NCI-H1105 (cell line): ENCODE measurements around the gene SLC13A3.

Experiments used
- DNase-seq: peaks from one replicate; lab custom pipeline; 2025; lab: John Stamatoyannopoulos, UW

SLC13A3 gene

GRCh38 chr20:46605181-46605580 lies 46.1 kb downstream of the SLC13A3 start:
- no peak for DNase-seq

- DNase-seq, result no peak
Observed at GRCh38 chr20:46604551-46605133, 46.6 kb downstream of the SLC13A3 start.

GRCh38 chr20:46602429-46602828 lies 48.8 kb downstream of the SLC13A3 start:
- no peak for DNase-seq

GRCh38 chr20:46601603-46602122 lies 49.6 kb downstream of the SLC13A3 start:
- no peak for DNase-seq

GRCh38 chr20:46600286-46600752 lies 50.9 kb downstream of the SLC13A3 start:
- no peak for DNase-seq

- DNase-seq, result no peak
Observed at GRCh38 chr20:46599227-46599987, 51.9 kb downstream of the SLC13A3 start.

- no peak for DNase-seq
Observed at GRCh38 chr20:46595933-46596332, 55.3 kb downstream of the SLC13A3 start.

- DNase-seq, result no peak
Observed at GRCh38 chr20:46594725-46595124, 56.5 kb downstream of the SLC13A3 start.

GRCh38 chr20:46592580-46593362 lies 58.5 kb downstream of the SLC13A3 start:
- DNase-seq, result no peak

- DNase-seq, result no peak
Observed at GRCh38 chr20:46590443-46590842, 60.8 kb downstream of the SLC13A3 start.

- DNase-seq, result no peak
Observed at GRCh38 chr20:46588532-46589511, 62.4 kb downstream of the SLC13A3 start.

GRCh38 chr20:46587986-46588385 lies 63.3 kb downstream of the SLC13A3 start:
- DNase-seq, result no peak

GRCh38 chr20:46586724-46587123 lies 64.5 kb downstream of the SLC13A3 start:
- no peak for DNase-seq

GRCh38 chr20:46584508-46584907 lies 66.8 kb downstream of the SLC13A3 start:
- DNase-seq, result no peak

- DNase-seq, result no peak
Observed at GRCh38 chr20:46583411-46584214, 67.6 kb downstream of the SLC13A3 start.

GRCh38 chr20:46582648-46583047 lies 68.6 kb downstream of the SLC13A3 start:
- DNase-seq, result no peak

GRCh38 chr20:46581391-46581790 lies 69.9 kb downstream of the SLC13A3 start:
- DNase-seq, result no peak

- no peak for DNase-seq
Observed at GRCh38 chr20:46580613-46581205, 70.5 kb downstream of the SLC13A3 start.

- DNase-seq, result no peak
Observed at GRCh38 chr20:46578745-46579144, 72.5 kb downstream of the SLC13A3 start.

GRCh38 chr20:46576774-46577395 lies 74.4 kb downstream of the SLC13A3 start:
- no peak for DNase-seq
